Measurements from ENCODE around the gene C1orf53. TPM values are rescaled to one million over a fixed set of nuclear protein-coding genes. Genes with fewer than 3 reads are reported as not detected.
"Not testable (repeated sequence)": the region's sequence is repeated elsewhere in the genome, so short reads cannot be mapped to it uniquely, and the experiment has no call there.

The C1orf53 gene
- total RNA-seq, 4 donors from 2014 or later: 9.9 TPM; not detected in 3

- no peak overlapping the region for H3K4me3 ChIP-seq
- H3K36me3 ChIP-seq: no peaks in the 10 kb centered on the region
- no peaks in the 10 kb centered on the region for H3K27me3 ChIP-seq
- DNase-seq: no peak
- no peak for TF ChIP-seq POLR2A (IDR thresholded peaks at IDR 0.05)
- no peak for TF ChIP-seq CTCF (IDR thresholded peaks at IDR 0.05)
- no peaks in the 10 kb centered on the region for H3K4me1 ChIP-seq
- H3K9me3 ChIP-seq: no peaks in the 10 kb centered on the region
- H3K27ac ChIP-seq: no peak overlapping the region
Measured at GRCh38 chr1:197865809-197866208, 36.6 kb upstream of the C1orf53 start.

- DNase-seq: peak in 1 of 3 donors; percentile 73
- TF ChIP-seq CTCF (IDR thresholded peaks at IDR 0.05): peak in 5 of 6 experiments; percentile 29 to 91 (median 79)
- TF ChIP-seq POLR2A (IDR thresholded peaks at IDR 0.05): no peak
- Histone ChIP-seq H3K4me3 (no peak overlapping the region), H3K36me3 (no peaks in the 10 kb centered on the region), H3K4me1 (no peaks in the 10 kb centered on the region), H3K9me3 (no peaks in the 10 kb centered on the region), H3K27me3 (no peaks in the 10 kb centered on the region), H3K27ac (no peak overlapping the region)
Measured at GRCh38 chr1:197868751-197869489, 33.5 kb upstream of the C1orf53 start.

GRCh38 chr1:197869490-197870077 is 32.8 kb upstream of the C1orf53 start:
- H3K9me3 ChIP-seq: no peaks in the 10 kb centered on the region

GRCh38 chr1:197876894-197877293 is 25.5 kb upstream of the C1orf53 start:
- DNase-seq: no peak
- H3K4me3 ChIP-seq: no peak overlapping the region
- no peaks in the 10 kb centered on the region for H3K4me1 ChIP-seq
- no peaks in the 10 kb centered on the region for H3K27me3 ChIP-seq
- TF ChIP-seq POLR2A (IDR thresholded peaks at IDR 0.05) (no peak), CTCF (IDR thresholded peaks at IDR 0.05) (no peak)
- no peaks in the 10 kb centered on the region for H3K36me3 ChIP-seq
- H3K27ac ChIP-seq: no peak overlapping the region
- H3K9me3 ChIP-seq: peaks cover 0 to 7% (median 0%) of the 10 kb centered on the region in 4 donors

More at GRCh38 chr1:197869490-197870077, 32.8 kb upstream of the C1orf53 start:
- no peaks in the 10 kb centered on the region for H3K36me3 ChIP-seq
- H3K27me3 ChIP-seq: no peaks in the 10 kb centered on the region
- TF ChIP-seq POLR2A (IDR thresholded peaks at IDR 0.05) (no peak), CTCF (IDR thresholded peaks at IDR 0.05) (no peak)
- DNase-seq: no peak
- no peak overlapping the region for H3K4me3 ChIP-seq
- H3K4me1 ChIP-seq: no peaks in the 10 kb centered on the region
- H3K27ac ChIP-seq: no peak overlapping the region

- not testable (repeated sequence) for DNase-seq, H3K9me3 ChIP-seq
Measured at GRCh38 chr1:197880385-197880784, 22.0 kb upstream of the C1orf53 start.

GRCh38 chr1:197882241-197882640 is 20.2 kb upstream of the C1orf53 start:
- H3K4me3 ChIP-seq, H3K27ac ChIP-seq, DNase-seq, H3K4me1 ChIP-seq, H3K36me3 ChIP-seq, H3K27me3 ChIP-seq, H3K9me3 ChIP-seq: not testable (repeated sequence)

More at GRCh38 chr1:197880385-197880784, 22.0 kb upstream of the C1orf53 start:
- not testable (repeated sequence) for H3K4me1 ChIP-seq, H3K27ac ChIP-seq, H3K27me3 ChIP-seq, H3K4me3 ChIP-seq, H3K36me3 ChIP-seq
